OCI-LY1 (cell line): ENCODE data around the gene HPCAL4.

Source experiments
- H2AFZ ChIP-seq: fragments of 200-600 bp; sonication (generic), shearing (Covaris generic); 2 replicates; pipeline ENCODE4 v1.6.0; 2014; ENCODE audit warnings: antibody characterized with exemption, mild to moderate bottlenecking, low read length
- H3F3A ChIP-seq: fragments of 200-600 bp; sonication (generic), shearing (Covaris generic); 2 replicates; pipeline ENCODE4 v1.6.0; 2014; ENCODE audit warnings: mild to moderate bottlenecking, antibody characterized with exemption, low read length, moderate library complexity; ENCODE audit not compliant: insufficient read depth
- H3K27ac ChIP-seq: fragments of 200-600 bp; sonication (generic); 2 replicates; pipeline ENCODE4 v1.5.1; 2014; ENCODE audit warnings: low read length, mixed run types, mild to moderate bottlenecking, low read depth; ENCODE audit not compliant: poor library complexity, severe bottlenecking
- H3K27me3 ChIP-seq: fragments of 200-600 bp; sonication (generic); 2 replicates; pipeline ENCODE4 v1.6.0; 2014; ENCODE audit warnings: antibody characterized with exemption, mild to moderate bottlenecking, low read length, moderate library complexity; ENCODE audit not compliant: insufficient read depth
- H3K36me3 ChIP-seq: fragments of 200-600 bp; sonication (generic); 2 replicates; pipeline ENCODE4 v1.6.1; 2014; ENCODE audit warnings: mild to moderate bottlenecking, antibody characterized with exemption, low read length, moderate library complexity, mixed read lengths; ENCODE audit not compliant: insufficient read depth
- H3K4me1 ChIP-seq: fragments of 200-600 bp; sonication (generic); 2 replicates; pipeline ENCODE4 v1.5.1; 2014; ENCODE audit warnings: mild to moderate bottlenecking, low read length, moderate library complexity; ENCODE audit not compliant: insufficient read depth, severe bottlenecking
- H3K4me2 ChIP-seq: fragments of 200-600 bp; sonication (generic), shearing (Covaris generic); 2 replicates; pipeline ENCODE4 v1.6.1; 2014; ENCODE audit warnings: low read length
- H3K4me3 ChIP-seq: fragments of 200-600 bp; sonication (generic); 2 replicates; pipeline ENCODE4 v1.5.1; 2014; ENCODE audit warnings: low read length, low read depth, mild to moderate bottlenecking, mixed read lengths; ENCODE audit not compliant: poor library complexity, severe bottlenecking
- H3K79me2 ChIP-seq: fragments of 200-600 bp; shearing (Covaris generic); 2 replicates; pipeline ENCODE4 v1.6.1; 2016; ENCODE audit warnings: mixed run types, low read length, mixed read lengths; ENCODE audit not compliant: insufficient read depth
- H3K9ac ChIP-seq: fragments of 200-600 bp; sonication (generic), shearing (Covaris generic); 2 replicates; pipeline ENCODE4 v1.6.1; 2014; ENCODE audit warnings: mild to moderate bottlenecking, low read length, mixed read lengths
- H3K9me2 ChIP-seq: fragments of 200-600 bp; sonication (generic), shearing (Covaris generic); 2 replicates; pipeline ENCODE4 v1.6.1; 2014; ENCODE audit warnings: low read depth, mild to moderate bottlenecking, low read length, mixed read lengths
- H3K9me3 ChIP-seq: fragments of 200-600 bp; shearing (Covaris generic); 2 replicates; pipeline ENCODE4 v1.6.1; 2014; ENCODE audit warnings: low read length, mixed read lengths
- H4K20me1 ChIP-seq: fragments of 200-600 bp; sonication (generic), shearing (Covaris generic); 2 replicates; pipeline ENCODE4 v1.6.0; 2016; ENCODE audit warnings: mild to moderate bottlenecking, low read length; ENCODE audit not compliant: insufficient read depth
- CTCF ChIP-seq: fragments of 200-600 bp; sonication (generic), shearing (Covaris generic); IDR thresholded peaks from 2 replicates; pipeline ENCODE4 v1.5.1; 2017; ENCODE audit warnings: mild to moderate bottlenecking, antibody characterized with exemption, low read length, moderate library complexity, mixed read lengths
- EZH2 ChIP-seq: fragments of 200-600 bp; sonication (generic), shearing (Covaris generic); IDR thresholded peaks from 2 replicates; pipeline ENCODE4 v1.8.0; 2017; ENCODE audit warnings: borderline replicate concordance, mixed run types, mild to moderate bottlenecking, antibody characterized with exemption, low read length, moderate library complexity, mixed read lengths

The HPCAL4 gene

GRCh38 chr1:39649636-39650185, 41.5 kb downstream of the HPCAL4 start:
- no peak overlapping the region for H3K4me3 ChIP-seq
- no peaks in the 10 kb centered on the region for H3K36me3 ChIP-seq
- H3K4me1 ChIP-seq, result peaks cover 3% of the 10 kb centered on the region
- H2AFZ ChIP-seq, result no peak overlapping the region
- H3K9me2 ChIP-seq, result no peaks in the 10 kb centered on the region
- no peak overlapping the region for H3K9ac ChIP-seq
- H3K27me3 ChIP-seq, result no peaks in the 10 kb centered on the region; the same call in 1 of the 2 replicates
- no peaks in the 10 kb centered on the region for H3K79me2 ChIP-seq
- H4K20me1 ChIP-seq, result no peaks in the 10 kb centered on the region
- H3K9me3 ChIP-seq, result no peaks in the 10 kb centered on the region
- H3F3A ChIP-seq, result no peaks in the 10 kb centered on the region
- no peak overlapping the region for H3K4me2 ChIP-seq
- TF ChIP-seq EZH2 (no peak), CTCF (no peak)
- H3K27ac ChIP-seq, result no peak overlapping the region

- no peak overlapping the region for H3K9ac ChIP-seq
- TF ChIP-seq CTCF, result no peak
- TF ChIP-seq EZH2, result no peak
- no peaks in the 10 kb centered on the region for H3K79me2 ChIP-seq
- H3K27ac ChIP-seq, result no peak overlapping the region
- H3K4me2 ChIP-seq, result no peak overlapping the region
- no peaks in the 10 kb centered on the region for H3K36me3 ChIP-seq
- no peaks in the 10 kb centered on the region for H3K9me3 ChIP-seq
- H3F3A ChIP-seq, result no peaks in the 10 kb centered on the region
- no peaks in the 10 kb centered on the region for H4K20me1 ChIP-seq
- no peaks in the 10 kb centered on the region for H3K27me3 ChIP-seq
- H2AFZ ChIP-seq, result no peak overlapping the region
- H3K4me3 ChIP-seq, result no peak overlapping the region
- H3K4me1 ChIP-seq, result peaks cover 3% of the 10 kb centered on the region
- no peaks in the 10 kb centered on the region for H3K9me2 ChIP-seq
Observed at GRCh38 chr1:39648496-39648895, 42.7 kb downstream of the HPCAL4 start.

DNA sequence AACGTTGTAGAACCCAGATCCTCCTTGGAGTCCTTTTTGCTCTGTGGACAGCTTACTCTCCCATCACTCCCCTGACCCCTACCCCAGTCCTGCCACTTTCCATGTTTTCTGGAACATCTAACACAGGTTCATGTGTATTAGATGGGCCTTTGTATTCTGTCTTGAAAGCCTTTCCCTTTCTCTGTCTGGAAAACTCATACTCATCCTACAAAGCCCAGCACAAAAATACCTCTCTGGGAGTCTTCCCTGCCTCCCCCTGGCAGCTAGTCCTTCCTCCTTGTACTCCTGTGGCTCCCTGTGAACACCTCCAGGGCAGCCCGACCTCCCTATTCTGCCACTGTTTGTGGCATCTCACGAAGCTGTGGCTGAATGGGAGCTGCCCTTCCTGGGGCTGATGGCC, 44.0 kb downstream of the HPCAL4 start:
- H2AFZ ChIP-seq, result no peak overlapping the region
- no peaks in the 10 kb centered on the region for H3K36me3 ChIP-seq
- no peaks in the 10 kb centered on the region for H3K79me2 ChIP-seq
- no peak overlapping the region for H3K4me2 ChIP-seq
- no peak for TF ChIP-seq CTCF
- TF ChIP-seq EZH2, result no peak
- no peaks in the 10 kb centered on the region for H3K4me1 ChIP-seq
- H3K27ac ChIP-seq, result no peak overlapping the region
- no peak overlapping the region for H3K4me3 ChIP-seq
- no peaks in the 10 kb centered on the region for H3K9me2 ChIP-seq
- no peaks in the 10 kb centered on the region for H3F3A ChIP-seq
- no peaks in the 10 kb centered on the region for H3K9me3 ChIP-seq
- H3K9ac ChIP-seq, result no peak overlapping the region
- H3K27me3 ChIP-seq, result no peaks in the 10 kb centered on the region
- H4K20me1 ChIP-seq, result no peaks in the 10 kb centered on the region
